Measurements from ENCODE around the gene LCP2.

GRCh38 chr5:170293273-170293672, 4.3 kb downstream of the LCP2 start:
- TF ChIP-seq POLR2A (IDR thresholded peaks at IDR 0.05; ENCODE audit: low read length) (peak; percentile 35), GATA1 (IDR thresholded peaks at IDR 0.05; ENCODE audit: low read depth, low read length) (no peak)
